WTC11 (cell line): ENCODE results near the gene SLC24A3. TPM values are rescaled to one million over a fixed set of nuclear protein-coding genes. Genes with fewer than 3 reads are reported as not detected.

Experiments used
- ATAC-seq: fragments of 200-7000 bp; cut with Tn5 transposase; 2 replicates; pipeline ENCODE4 v1.10.0; 2021; ENCODE audit warnings: mild to moderate bottlenecking, moderate library complexity
- CTCF ChIA-PET: fragments of 300-600 bp; sonication (Branson Sonifier 250); formaldehyde crosslinking; loops from one replicate; lab custom pipeline; 2021; ENCODE audit warnings: antibody characterized with exemption; lab: Charles Lee
- POLR2A ChIA-PET: fragments of 350-600 bp; sonication (Branson Sonifier 250); formaldehyde crosslinking; loops from one replicate; lab custom pipeline; 2021; ENCODE audit warnings: antibody characterized with exemption; lab: Charles Lee
- DNase-seq: peaks from one replicate; pipeline ENCODE4 v3.0.0; 2021; ENCODE audit warnings: low spot score
- H3K27ac Mint-ChIP-seq: 2 replicates; pipeline ENCODE4 v1.8.0; 2021; ENCODE audit warnings: mixed read lengths
- H3K27me3 Mint-ChIP-seq: 2 replicates; pipeline ENCODE4 v1.8.0; 2021; ENCODE audit warnings: low read depth, mild to moderate bottlenecking, moderate library complexity, mixed read lengths
- H3K36me3 Mint-ChIP-seq: 2 replicates; pipeline ENCODE4 v1.8.0; 2021; ENCODE audit warnings: mixed read lengths
- H3K4me1 Mint-ChIP-seq: 2 replicates; pipeline ENCODE4 v1.8.0; 2022; ENCODE audit warnings: mixed read lengths
- H3K4me3 Mint-ChIP-seq: 2 replicates; pipeline ENCODE4 v1.8.0; 2021; ENCODE audit warnings: mild to moderate bottlenecking, moderate library complexity, mixed read lengths
- H3K9me3 Mint-ChIP-seq: 2 replicates; pipeline ENCODE4 v1.8.0; 2021; ENCODE audit warnings: mixed read lengths
- CREB1 ChIP-seq: sonication (generic); formaldehyde crosslinking; IDR thresholded peaks from 2 replicates; pipeline ENCODE4 v1.8.0; 2023; ENCODE audit warnings: mild to moderate bottlenecking, missing genetic modification reagents
- FOXJ3 ChIP-seq: sonication (generic); formaldehyde crosslinking; IDR thresholded peaks from 2 replicates; pipeline ENCODE4 v1.9.0; 2021; ENCODE audit warnings: missing genetic modification reagents, mild to moderate bottlenecking, borderline replicate concordance
- GRHL2 ChIP-seq: fragments of 250-450 bp; sonication (Bioruptor Pico); IDR thresholded peaks from 2 replicates; pipeline ENCODE4 v1.8.0; 2022; ENCODE audit warnings: mild to moderate bottlenecking, moderate library complexity; ENCODE audit not compliant: insufficient replicate concordance, severe bottlenecking
- MXD4 ChIP-seq: fragments of 250-450 bp; sonication (Bioruptor Pico); IDR thresholded peaks from 2 replicates; pipeline ENCODE4 v1.8.0; 2021; ENCODE audit warnings: mild to moderate bottlenecking, moderate library complexity, borderline replicate concordance
- NFYB ChIP-seq: sonication (generic); formaldehyde crosslinking; conservative IDR thresholded peaks from 2 replicates; pipeline ENCODE4 v1.8.0; 2022; ENCODE audit warnings: low read depth, missing genetic modification reagents
- PRRX2 ChIP-seq: fragments of 250-450 bp; sonication (Bioruptor Pico); IDR thresholded peaks from 2 replicates; pipeline ENCODE4 v1.8.0; 2021; ENCODE audit warnings: mild to moderate bottlenecking
- SP1 ChIP-seq: sonication (generic); formaldehyde crosslinking; conservative IDR thresholded peaks from 2 replicates; pipeline ENCODE4 v1.8.1; 2022; ENCODE audit warnings: missing genetic modification reagents
- ZBTB21 ChIP-seq: sonication (generic); formaldehyde crosslinking; IDR thresholded peaks from 2 replicates; pipeline ENCODE4 v1.8.1; 2023; ENCODE audit warnings: mild to moderate bottlenecking, missing genetic modification reagents, borderline replicate concordance
- ZNF138 ChIP-seq: sonication (generic); formaldehyde crosslinking; conservative IDR thresholded peaks from 2 replicates; pipeline ENCODE4 v1.8.1; 2022; ENCODE audit warnings: mild to moderate bottlenecking, moderate library complexity, missing genetic modification reagents
- ZNF219 ChIP-seq: sonication (generic); formaldehyde crosslinking; IDR thresholded peaks from 2 replicates; pipeline ENCODE4 v1.8.0; 2023; ENCODE audit warnings: missing genetic modification reagents, mild to moderate bottlenecking, borderline replicate concordance
- ZNF671 ChIP-seq: fragments of 250-450 bp; sonication (Bioruptor Pico); IDR thresholded peaks from 2 replicates; pipeline ENCODE4 v1.8.0; 2021; ENCODE audit warnings: mild to moderate bottlenecking
- total RNA-seq: library from RNA; stranded (reverse); gene quantifications from 3 replicates; pipeline ENCODE4 v1.2.3, GENCODE V29; 2021
- TF ChIP-seq, protein P1 (sequence below): sonication (generic); formaldehyde crosslinking; IDR thresholded peaks from 2 replicates; pipeline ENCODE4 v1.8.0; 2022; ENCODE audit warnings: missing genetic modification reagents
- TF ChIP-seq, protein P2 (sequence below): sonication (generic); formaldehyde crosslinking; IDR thresholded peaks from 2 replicates; pipeline ENCODE4 v1.8.1; 2023; ENCODE audit warnings: mild to moderate bottlenecking, missing genetic modification reagents, moderate library complexity
- TF ChIP-seq, protein P3 (sequence below): sonication (generic); formaldehyde crosslinking; IDR thresholded peaks from 2 replicates; pipeline ENCODE4 v1.8.0; 2022; ENCODE audit warnings: mild to moderate bottlenecking, missing genetic modification reagents
- TF ChIP-seq, protein P4 (sequence below): sonication (generic); formaldehyde crosslinking; IDR thresholded peaks from 2 replicates; pipeline ENCODE4 v1.8.0; 2022; ENCODE audit warnings: mild to moderate bottlenecking, missing genetic modification reagents

SLC24A3 gene
- total RNA-seq, 1 experiment from 2014 or later, result 5.7 TPM

DNA sequence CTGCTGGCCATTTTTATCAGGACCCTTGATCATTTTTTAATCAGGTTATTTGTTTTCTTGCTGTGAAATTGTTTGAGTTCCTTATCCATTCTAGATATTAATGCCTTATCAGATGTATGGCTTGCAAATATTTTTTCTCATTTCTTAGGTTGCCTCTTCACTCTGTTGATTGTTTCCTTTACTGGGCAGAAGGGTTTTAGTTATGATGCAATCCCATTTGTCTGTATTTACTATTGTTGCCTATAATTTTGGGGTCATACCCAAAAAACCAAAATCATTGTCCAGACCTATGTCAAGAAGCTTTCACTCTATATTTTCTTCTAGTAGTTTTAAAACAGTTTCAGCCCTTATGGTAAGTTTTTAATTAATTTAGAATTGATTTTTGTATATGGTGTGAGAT lies 172.5 kb downstream of the SLC24A3 start (continued):
- TF ChIP-seq, protein P1, sequence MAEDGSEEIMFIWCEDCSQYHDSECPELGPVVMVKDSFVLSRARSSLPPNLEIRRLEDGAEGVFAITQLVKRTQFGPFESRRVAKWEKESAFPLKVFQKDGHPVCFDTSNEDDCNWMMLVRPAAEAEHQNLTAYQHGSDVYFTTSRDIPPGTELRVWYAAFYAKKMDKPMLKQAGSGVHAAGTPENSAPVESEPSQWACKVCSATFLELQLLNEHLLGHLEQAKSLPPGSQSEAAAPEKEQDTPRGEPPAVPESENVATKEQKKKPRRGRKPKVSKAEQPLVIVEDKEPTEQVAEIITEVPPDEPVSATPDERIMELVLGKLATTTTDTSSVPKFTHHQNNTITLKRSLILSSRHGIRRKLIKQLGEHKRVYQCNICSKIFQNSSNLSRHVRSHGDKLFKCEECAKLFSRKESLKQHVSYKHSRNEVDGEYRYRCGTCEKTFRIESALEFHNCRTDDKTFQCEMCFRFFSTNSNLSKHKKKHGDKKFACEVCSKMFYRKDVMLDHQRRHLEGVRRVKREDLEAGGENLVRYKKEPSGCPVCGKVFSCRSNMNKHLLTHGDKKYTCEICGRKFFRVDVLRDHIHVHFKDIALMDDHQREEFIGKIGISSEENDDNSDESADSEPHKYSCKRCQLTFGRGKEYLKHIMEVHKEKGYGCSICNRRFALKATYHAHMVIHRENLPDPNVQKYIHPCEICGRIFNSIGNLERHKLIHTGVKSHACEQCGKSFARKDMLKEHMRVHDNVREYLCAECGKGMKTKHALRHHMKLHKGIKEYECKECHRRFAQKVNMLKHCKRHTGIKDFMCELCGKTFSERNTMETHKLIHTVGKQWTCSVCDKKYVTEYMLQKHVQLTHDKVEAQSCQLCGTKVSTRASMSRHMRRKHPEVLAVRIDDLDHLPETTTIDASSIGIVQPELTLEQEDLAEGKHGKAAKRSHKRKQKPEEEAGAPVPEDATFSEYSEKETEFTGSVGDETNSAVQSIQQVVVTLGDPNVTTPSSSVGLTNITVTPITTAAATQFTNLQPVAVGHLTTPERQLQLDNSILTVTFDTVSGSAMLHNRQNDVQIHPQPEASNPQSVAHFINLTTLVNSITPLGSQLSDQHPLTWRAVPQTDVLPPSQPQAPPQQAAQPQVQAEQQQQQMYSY (CRISPR knock-in tag), result no peak
- TF ChIP-seq, protein P2, sequence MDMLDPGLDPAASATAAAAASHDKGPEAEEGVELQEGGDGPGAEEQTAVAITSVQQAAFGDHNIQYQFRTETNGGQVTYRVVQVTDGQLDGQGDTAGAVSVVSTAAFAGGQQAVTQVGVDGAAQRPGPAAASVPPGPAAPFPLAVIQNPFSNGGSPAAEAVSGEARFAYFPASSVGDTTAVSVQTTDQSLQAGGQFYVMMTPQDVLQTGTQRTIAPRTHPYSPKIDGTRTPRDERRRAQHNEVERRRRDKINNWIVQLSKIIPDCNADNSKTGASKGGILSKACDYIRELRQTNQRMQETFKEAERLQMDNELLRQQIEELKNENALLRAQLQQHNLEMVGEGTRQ (CRISPR knock-in tag), result no peak
- TF ChIP-seq SP1 (no peak), PRRX2 (CRISPR knock-in tag) (no peak)
- TF ChIP-seq, protein P3, sequence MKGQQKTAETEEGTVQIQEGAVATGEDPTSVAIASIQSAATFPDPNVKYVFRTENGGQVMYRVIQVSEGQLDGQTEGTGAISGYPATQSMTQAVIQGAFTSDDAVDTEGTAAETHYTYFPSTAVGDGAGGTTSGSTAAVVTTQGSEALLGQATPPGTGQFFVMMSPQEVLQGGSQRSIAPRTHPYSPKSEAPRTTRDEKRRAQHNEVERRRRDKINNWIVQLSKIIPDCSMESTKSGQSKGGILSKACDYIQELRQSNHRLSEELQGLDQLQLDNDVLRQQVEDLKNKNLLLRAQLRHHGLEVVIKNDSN (CRISPR knock-in tag), result no peak

DNA sequence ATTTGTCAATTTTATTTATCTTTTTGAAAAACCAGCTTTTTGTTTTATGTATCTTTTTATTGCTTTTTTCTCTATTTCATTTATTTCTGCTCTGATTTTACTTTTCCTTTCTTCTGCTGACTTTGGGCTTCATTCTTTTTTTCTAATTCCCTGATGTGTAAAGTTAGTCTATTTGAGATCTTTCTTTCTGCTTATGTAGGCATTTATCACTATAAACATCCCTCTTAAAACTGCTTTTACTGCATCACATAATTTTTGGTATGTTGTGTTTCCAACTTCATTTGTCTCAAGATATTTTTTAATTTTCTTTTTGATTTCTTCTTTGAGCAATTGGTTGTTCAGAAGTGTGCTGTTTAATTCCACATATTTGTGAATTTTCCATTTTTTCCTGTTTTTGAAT lies 174.8 kb downstream of the SLC24A3 start:
- H3K27ac Mint-ChIP-seq, result no peak overlapping the region

DNA sequence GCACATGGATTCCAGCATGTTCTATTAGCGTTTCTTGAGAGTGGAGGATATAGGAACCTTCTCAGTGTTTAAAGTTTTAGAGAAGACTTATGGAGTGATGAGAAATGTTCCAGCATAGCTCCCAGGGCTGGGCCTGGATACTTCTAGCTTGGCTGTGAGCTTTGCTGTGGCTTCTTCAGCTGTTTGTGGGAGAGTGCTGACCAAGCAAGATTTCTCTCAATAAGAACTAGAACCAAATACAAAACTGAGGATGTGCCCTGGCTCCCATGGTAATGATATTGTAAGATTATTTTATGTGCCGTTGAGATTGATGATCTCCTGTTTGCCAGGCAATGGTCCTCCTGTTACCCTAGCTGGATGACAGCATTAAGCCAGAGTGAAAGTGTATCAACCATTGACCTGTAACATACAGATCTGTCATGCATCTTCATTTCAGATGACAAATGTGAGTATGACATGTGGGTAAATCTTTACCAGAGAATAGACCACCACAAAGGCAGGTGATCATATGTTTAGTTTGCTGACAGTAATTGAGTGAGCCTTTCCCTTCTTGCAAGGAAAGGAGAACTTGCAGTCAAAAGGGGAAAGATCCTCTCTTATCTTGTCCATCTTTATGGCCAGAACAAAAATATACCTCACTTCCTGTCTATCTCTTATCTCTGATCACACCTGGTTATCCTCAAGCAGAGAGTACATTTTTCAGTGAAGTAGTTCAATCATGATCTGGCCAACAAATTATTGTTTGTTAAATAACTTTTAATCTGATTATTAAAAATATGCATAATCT lies 180.1 kb downstream of the SLC24A3 start:
- TF ChIP-seq, protein P4, sequence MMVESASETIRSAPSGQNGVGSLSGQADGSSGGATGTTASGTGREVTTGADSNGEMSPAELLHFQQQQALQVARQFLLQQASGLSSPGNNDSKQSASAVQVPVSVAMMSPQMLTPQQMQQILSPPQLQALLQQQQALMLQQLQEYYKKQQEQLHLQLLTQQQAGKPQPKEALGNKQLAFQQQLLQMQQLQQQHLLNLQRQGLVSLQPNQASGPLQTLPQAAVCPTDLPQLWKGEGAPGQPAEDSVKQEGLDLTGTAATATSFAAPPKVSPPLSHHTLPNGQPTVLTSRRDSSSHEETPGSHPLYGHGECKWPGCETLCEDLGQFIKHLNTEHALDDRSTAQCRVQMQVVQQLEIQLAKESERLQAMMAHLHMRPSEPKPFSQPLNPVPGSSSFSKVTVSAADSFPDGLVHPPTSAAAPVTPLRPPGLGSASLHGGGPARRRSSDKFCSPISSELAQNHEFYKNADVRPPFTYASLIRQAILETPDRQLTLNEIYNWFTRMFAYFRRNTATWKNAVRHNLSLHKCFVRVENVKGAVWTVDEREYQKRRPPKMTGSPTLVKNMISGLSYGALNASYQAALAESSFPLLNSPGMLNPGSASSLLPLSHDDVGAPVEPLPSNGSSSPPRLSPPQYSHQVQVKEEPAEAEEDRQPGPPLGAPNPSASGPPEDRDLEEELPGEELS, result no peak
- no peak for TF ChIP-seq CREB1 (CRISPR knock-in tag)
- TF ChIP-seq ZBTB21 (CRISPR knock-in tag), result no peak
- no peak for TF ChIP-seq ZNF671
- Mint-ChIP-seq H3K4me1 (peaks cover 10% of the 10 kb centered on the region), H3K4me3 (no peak overlapping the region), H3K9me3 (peaks cover 45% of the 10 kb centered on the region), H3K27ac (no peak overlapping the region), H3K36me3 (peaks cover 20% of the 10 kb centered on the region), H3K27me3 (no peaks in the 10 kb centered on the region; the same call in 1 of the 2 replicates)
- POLR2A ChIA-PET, result no interaction called here
- DNase-seq (no peak), ATAC-seq (no peak)
- CTCF ChIA-PET, result no interaction called here

More for the DNA sequence above, 174.8 kb downstream of the SLC24A3 start:
- peaks cover 18% of the 10 kb centered on the region for H3K4me1 Mint-ChIP-seq
- TF ChIP-seq FOXJ3 (CRISPR knock-in tag) (no peak), ZNF138 (no peak), ZNF219 (CRISPR knock-in tag) (no peak), NFYB (CRISPR knock-in tag) (no peak), MXD4 (CRISPR knock-in tag) (no peak), GRHL2 (CRISPR knock-in tag) (no peak)
- TF ChIP-seq, all 79 proteins: peak for 0
- POLR2A ChIA-PET, result no interaction called here
- no peak overlapping the region for H3K4me3 Mint-ChIP-seq
- H3K9me3 Mint-ChIP-seq, result peaks cover 29% of the 10 kb centered on the region
- ATAC-seq (no peak), DNase-seq (no peak)
- peaks cover 10% of the 10 kb centered on the region for H3K36me3 Mint-ChIP-seq
- H3K27me3 Mint-ChIP-seq, result no peaks in the 10 kb centered on the region; the same call in 1 of the 2 replicates
- CTCF ChIA-PET, result no interaction called here
